ENCODE data around the gene KCNC1. TPM values are rescaled to one million over a fixed set of nuclear protein-coding genes. Genes with fewer than 3 reads are reported as not detected.
A peak's percentile ranks its signal among the peaks of the same experiment; 100 is the strongest.

The KCNC1 gene
- polyA plus RNA-seq, 1 of the 3 experiments (the other 2 are of a cell fraction) = 0.18 TPM

- H3K4me3 ChIP-seq (ENCODE audit: low read depth in 2 of 2, low read length in 1 of 2) = peak overlapping the region; percentile 49 to 64; a peak in 3 of 4 replicates
- TF ChIP-seq RFX5 (IDR thresholded peaks at IDR 0.05; ENCODE audit: low read length) (no peak), YY1 (IDR thresholded peaks at IDR 0.05; ENCODE audit: low read depth) (no peak), REST (IDR thresholded peaks at IDR 0.05; ENCODE audit: low read depth, low read length) (peak; percentile 96), TAF1 (IDR thresholded peaks at IDR 0.05; ENCODE audit: borderline replicate concordance, low read depth, low read length) (no peak), CHD2 (IDR thresholded peaks at IDR 0.05; ENCODE audit: low read length, partially characterized antibody) (no peak)
- peak; percentile 86 for DNase-seq
- no peaks in the 10 kb centered on the region for H3F3A ChIP-seq (replicated peaks; ENCODE audit: insufficient read depth)
- POLR2A ChIA-PET = interaction anchor here (1.0 kb wide), 1 partner anchor 169 kb away, joined by 3 read pairs; no protein-coding TSS in a partner anchor
- peak overlapping the region in 1 of 2 experiments; percentile 72; a peak in 2 of 4 replicates for H3K27ac ChIP-seq (ENCODE audit: low read depth in 2 of 2, low read length in 1 of 2)
- no peaks in the 10 kb centered on the region for H3K9me2 ChIP-seq
- peaks cover 0 to 34% of the 10 kb centered on the region in 2 experiments; a peak in 1 of 4 replicates for H3K4me1 ChIP-seq (ENCODE audit: control insufficient read depth in 1 of 2, insufficient read depth in 2 of 2, low read depth in 1 of 2, low read length in 1 of 2)
- no peaks in the 10 kb centered on the region for H3K36me3 ChIP-seq (replicated peaks in 1 of 2; ENCODE audit: control insufficient read depth in 1 of 2, insufficient read depth in 2 of 2, low read length in 1 of 2)
- no peaks in the 10 kb centered on the region for H4K20me1 ChIP-seq (ENCODE audit: insufficient read depth)
- H3K4me2 ChIP-seq = peak overlapping the region; percentile 89
- 3% methylated on average over 13 of the region's 73 CpGs for WGBS (ENCODE audit: low lambda C conversion rate)
- H3K9me3 ChIP-seq = no peaks in the 10 kb centered on the region
- no peak overlapping the region for H2AFZ ChIP-seq (ENCODE audit: low read depth)
- H3K27me3 ChIP-seq (ENCODE audit: insufficient read depth) = no peaks in the 10 kb centered on the region; the same call in 1 of the 2 replicates
- CTCF ChIA-PET = interaction anchor here (0.5 to 14.2 kb wide), 23 partner anchors 9 to 920 kb away, joined by 3 to 730 read pairs (median 4); partner anchors contain the start of gene MYOD1
- H3K9ac ChIP-seq = no peak overlapping the region
- H3K79me2 ChIP-seq (ENCODE audit: insufficient read depth) = no peaks in the 10 kb centered on the region
Observed at GRCh38 chr11:17734986-17735817, 621 bp downstream of the KCNC1 start.

GRCh38 chr11:17735818-17736578, 1.4 kb downstream of the KCNC1 start:
- peak overlapping the region; percentile 89; the same call in 1 of the 2 replicates for H3K4me2 ChIP-seq
- H4K20me1 ChIP-seq (ENCODE audit: insufficient read depth) = no peaks in the 10 kb centered on the region
- POLR2A ChIA-PET = interaction anchor here (1.0 kb wide), 1 partner anchor 168 kb away, joined by 3 read pairs; no protein-coding TSS in a partner anchor
- peaks cover 0 to 31% of the 10 kb centered on the region in 2 experiments; a peak in 1 of 4 replicates for H3K4me1 ChIP-seq (ENCODE audit: control insufficient read depth in 1 of 2, insufficient read depth in 2 of 2, low read depth in 1 of 2, low read length in 1 of 2)
- H3K9ac ChIP-seq = no peak overlapping the region
- no peak overlapping the region for H2AFZ ChIP-seq (ENCODE audit: low read depth)
- no peaks in the 10 kb centered on the region for H3K79me2 ChIP-seq (ENCODE audit: insufficient read depth)
- no peaks in the 10 kb centered on the region for H3K36me3 ChIP-seq (replicated peaks in 1 of 2; ENCODE audit: control insufficient read depth in 1 of 2, insufficient read depth in 2 of 2, low read length in 1 of 2)
- WGBS (ENCODE audit: low lambda C conversion rate) = 68% methylated on average over 58 of the region's 102 CpGs
- peak overlapping the region in 1 of 2 experiments; percentile 49; a peak in 3 of 4 replicates for H3K4me3 ChIP-seq (ENCODE audit: low read depth in 2 of 2, low read length in 1 of 2)
- no peaks in the 10 kb centered on the region for H3K9me2 ChIP-seq
- TF ChIP-seq CTCF (IDR thresholded peaks at IDR 0.05) (peak; percentile 42), TAF1 (IDR thresholded peaks at IDR 0.05; ENCODE audit: borderline replicate concordance, low read depth, low read length) (no peak), GATA2 (CRISPR knock-in tag; IDR thresholded peaks at IDR 0.05) (no peak)
- CTCF ChIA-PET = interaction anchor here (0.6 to 14.2 kb wide), 21 partner anchors 8 to 1446 kb away, joined by 3 to 730 read pairs (median 4); partner anchors contain the start of gene MYOD1
- H3F3A ChIP-seq (replicated peaks; ENCODE audit: insufficient read depth) = no peaks in the 10 kb centered on the region
- peak; percentile 92 for DNase-seq
- no peaks in the 10 kb centered on the region for H3K9me3 ChIP-seq
- no peaks in the 10 kb centered on the region; the same call in 1 of the 2 replicates for H3K27me3 ChIP-seq (ENCODE audit: insufficient read depth)
- H3K27ac ChIP-seq (ENCODE audit: low read depth in 2 of 2, low read length in 1 of 2) = peak overlapping the region in 1 of 2 experiments; percentile 12; a peak in 1 of 4 replicates

Data from SK-N-SH (cell line).